ENCODE measurements around the gene IFITM5. TPM values are rescaled to one million over a fixed set of nuclear protein-coding genes. Genes with fewer than 3 reads are reported as not detected.

The IFITM5 gene
- total RNA-seq, 4 donors from 2014 or later = not detected

DNA sequence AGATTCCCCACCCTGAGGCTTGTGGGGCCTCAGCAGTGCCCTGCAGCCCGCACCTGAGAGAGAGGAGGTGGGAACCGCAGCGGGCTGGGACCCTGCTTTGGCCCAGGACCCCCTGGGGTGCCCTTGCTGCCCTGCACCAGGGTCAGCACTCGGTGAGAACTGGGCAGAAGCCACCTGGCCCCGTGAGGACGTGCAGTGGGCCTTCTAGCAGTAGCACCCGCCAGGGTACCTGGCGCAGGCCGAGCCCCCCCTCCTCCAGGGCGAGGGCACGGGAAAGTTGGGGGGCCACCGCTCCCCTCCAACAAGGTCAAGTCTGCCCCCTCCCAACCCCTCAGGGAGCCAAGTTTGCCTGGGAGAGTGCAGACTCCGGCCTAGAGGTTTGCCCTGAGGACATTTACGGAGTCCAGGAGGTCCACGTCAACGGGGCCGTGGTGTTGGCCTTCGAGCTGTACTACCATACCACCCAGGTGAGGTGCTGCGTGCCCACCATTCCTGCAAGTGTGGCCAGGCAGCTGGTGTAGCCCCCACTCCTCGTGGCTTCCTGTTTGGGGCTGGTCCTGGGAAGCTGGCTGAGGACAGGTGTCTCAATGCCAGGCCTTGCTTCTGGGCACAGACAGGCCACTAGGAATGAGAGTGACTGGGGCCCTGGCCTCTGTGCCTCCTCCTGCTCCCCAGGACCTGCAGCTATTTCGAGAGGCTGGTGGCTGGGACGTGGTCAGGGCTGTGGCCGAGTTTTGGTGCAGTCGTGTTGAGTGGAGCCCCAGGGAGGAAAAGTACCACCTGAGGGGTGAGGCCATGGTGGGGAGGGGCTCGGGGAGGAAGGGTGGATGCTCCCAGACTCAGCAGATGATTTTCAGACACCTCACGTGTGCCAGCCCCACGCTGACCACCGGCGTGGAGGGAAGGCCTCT lies 6.9 kb downstream of the IFITM5 start:
- Histone ChIP-seq H3K9me3 (no peaks in the 10 kb centered on the region), H3K4me3 (no peak overlapping the region), H3K36me3 (peaks cover 7% of the 10 kb centered on the region), H3K27ac (no peak overlapping the region), H3K27me3 (peaks cover 5% of the 10 kb centered on the region), H3K4me1 (peaks cover 26% of the 10 kb centered on the region)
- TF ChIP-seq CTCF (IDR thresholded peaks at IDR 0.05) (no peak), POLR2AphosphoS5 (IDR thresholded peaks at IDR 0.05) (no peak), EP300 (IDR thresholded peaks at IDR 0.05) (no peak), POLR2A (IDR thresholded peaks at IDR 0.05) (no peak)
- peak in 1 of 2 donors; percentile 62 for DNase-seq (ENCODE audit: low spot score in 2 of 2)
- 89% methylated on average over 7 of the region's 29 CpGs for WGBS

DNA sequence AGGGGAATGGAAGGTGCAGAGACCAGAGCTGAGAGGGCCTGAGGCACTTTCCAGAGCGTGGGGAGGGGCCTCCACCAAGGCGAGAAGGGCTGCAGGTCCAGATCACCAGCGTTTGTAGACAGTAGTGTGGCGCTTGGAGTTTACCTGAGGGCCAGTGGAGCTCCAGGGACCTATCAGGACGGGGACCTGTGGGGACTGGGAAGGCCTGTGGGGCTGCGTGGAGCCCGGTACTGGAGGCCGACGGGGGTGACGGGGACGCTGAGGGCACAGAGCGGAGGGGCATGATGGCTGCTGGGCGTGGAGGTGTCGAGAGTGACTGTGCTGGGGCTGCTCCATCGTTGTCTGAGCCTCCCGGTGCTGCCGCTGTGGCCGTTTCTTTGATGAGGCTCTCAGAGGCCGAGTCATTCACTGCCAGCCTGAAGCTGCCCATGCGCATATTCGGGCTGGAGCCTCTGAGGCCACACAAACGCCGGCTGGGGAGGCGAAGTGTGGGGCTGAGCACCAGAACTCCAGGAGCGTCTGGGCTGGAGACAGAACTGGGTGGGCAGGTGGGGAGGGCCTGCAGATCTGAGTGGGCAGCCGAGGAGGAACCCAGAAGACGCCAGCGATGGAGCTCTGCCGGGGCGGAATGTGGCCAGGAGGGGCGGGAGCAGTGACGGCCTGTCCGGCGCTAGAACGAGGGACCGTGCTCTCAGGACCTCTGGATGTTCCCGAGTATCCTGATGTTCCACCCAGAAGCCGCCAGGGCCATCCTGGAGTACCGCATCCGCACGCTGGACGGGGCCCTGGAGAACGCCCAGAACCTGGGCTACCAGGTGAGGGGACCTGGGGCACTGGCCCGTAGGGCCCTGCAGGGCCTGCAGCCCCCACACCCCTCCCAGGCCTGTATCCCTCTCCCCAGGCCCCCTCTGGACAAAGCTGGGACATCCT lies 7.8 kb downstream of the IFITM5 start:
- no peak overlapping the region for H3K4me3 ChIP-seq
- DNase-seq (ENCODE audit: low spot score in 2 of 2) = peak; percentile 63 to 68
- peaks cover 7% of the 10 kb centered on the region for H3K36me3 ChIP-seq
- 91% methylated on average over 43 of the region's 44 CpGs for WGBS
- H3K27me3 ChIP-seq = peaks cover 5% of the 10 kb centered on the region
- H3K4me1 ChIP-seq = peaks cover 24% of the 10 kb centered on the region
- no peak overlapping the region for H3K27ac ChIP-seq
- H3K9me3 ChIP-seq = no peaks in the 10 kb centered on the region
- TF ChIP-seq EP300 (IDR thresholded peaks at IDR 0.05) = no peak
- no peak for TF ChIP-seq CTCF (IDR thresholded peaks at IDR 0.05)
- TF ChIP-seq POLR2A (IDR thresholded peaks at IDR 0.05) = no peak
- no peak for TF ChIP-seq POLR2AphosphoS5 (IDR thresholded peaks at IDR 0.05)

GRCh38 chr11:290621-291231 lies 8.6 kb downstream of the IFITM5 start:
- 91% methylated on average over 5 of the region's 13 CpGs for WGBS
- Histone ChIP-seq H3K27me3 (peaks cover 12% of the 10 kb centered on the region), H3K27ac (no peak overlapping the region), H3K9me3 (no peaks in the 10 kb centered on the region), H3K4me3 (no peak overlapping the region), H3K4me1 (peaks cover 24% of the 10 kb centered on the region), H3K36me3 (peaks cover 7% of the 10 kb centered on the region)
- DNase-seq (ENCODE audit: low spot score in 2 of 2) = peak; percentile 61 to 76
- TF ChIP-seq POLR2A (IDR thresholded peaks at IDR 0.05) (no peak), POLR2AphosphoS5 (IDR thresholded peaks at IDR 0.05) (no peak), CTCF (IDR thresholded peaks at IDR 0.05) (no peak)

- WGBS = 94% methylated on average over 19 of the region's 48 CpGs
- Histone ChIP-seq H3K27ac (no peak overlapping the region), H3K27me3 (peaks cover 19% of the 10 kb centered on the region), H3K36me3 (peaks cover 7% of the 10 kb centered on the region), H3K4me1 (peaks cover 24% of the 10 kb centered on the region), H3K4me3 (peak overlapping the region; percentile 83), H3K9me3 (no peaks in the 10 kb centered on the region)
- peak; percentile 69 to 76 for DNase-seq (ENCODE audit: low spot score in 2 of 2)
- TF ChIP-seq POLR2AphosphoS5 (IDR thresholded peaks at IDR 0.05) = no peak
- TF ChIP-seq POLR2A (IDR thresholded peaks at IDR 0.05) = no peak
- TF ChIP-seq EP300 (IDR thresholded peaks at IDR 0.05) = no peak
- no peak for TF ChIP-seq CTCF (IDR thresholded peaks at IDR 0.05)
Observed at GRCh38 chr11:289712-290620, 9.4 kb downstream of the IFITM5 start.

Measured in suprapubic skin (tissue), 4 donors.